DMS153 treated with DMSO at 0.1 percent for 48 hours (cell line): ENCODE data around the gene LPGAT1.

Experiments
- DNase-seq: peaks from one replicate; lab custom pipeline; 2025; ENCODE audit not compliant: unreplicated experiment; lab: John Stamatoyannopoulos, UW

LPGAT1 gene

GRCh38 chr1:211829343-211830054 lies 1.1 kb downstream of the LPGAT1 start:
- DNase-seq, result no peak

GRCh38 chr1:211828584-211829342 lies 1.8 kb downstream of the LPGAT1 start:
- no peak for DNase-seq

GRCh38 chr1:211827051-211827450 lies 3.5 kb downstream of the LPGAT1 start:
- DNase-seq, result no peak

- DNase-seq, result no peak
Observed at GRCh38 chr1:211825980-211826379, 4.6 kb downstream of the LPGAT1 start.

- DNase-seq, result no peak
Observed at GRCh38 chr1:211822677-211823407, 7.7 kb downstream of the LPGAT1 start.

- no peak for DNase-seq
Observed at GRCh38 chr1:211816586-211816985, 14.0 kb downstream of the LPGAT1 start.

- DNase-seq, result no peak
Observed at GRCh38 chr1:211814313-211814712, 16.2 kb downstream of the LPGAT1 start.

GRCh38 chr1:211813590-211813989 lies 17.0 kb downstream of the LPGAT1 start:
- DNase-seq, result no peak

- DNase-seq, result no peak
Observed at GRCh38 chr1:211812584-211812983, 18.0 kb downstream of the LPGAT1 start.

GRCh38 chr1:211811848-211812247 lies 18.7 kb downstream of the LPGAT1 start:
- DNase-seq, result no peak

GRCh38 chr1:211811126-211811525 lies 19.4 kb downstream of the LPGAT1 start:
- no peak for DNase-seq

- DNase-seq, result no peak
Observed at GRCh38 chr1:211808475-211808874, 22.1 kb downstream of the LPGAT1 start.

GRCh38 chr1:211804915-211805314 lies 25.6 kb downstream of the LPGAT1 start:
- no peak for DNase-seq

- DNase-seq, result no peak
Observed at GRCh38 chr1:211800925-211801607, 29.5 kb downstream of the LPGAT1 start.

- DNase-seq, result no peak
Observed at GRCh38 chr1:211797994-211798393, 32.6 kb downstream of the LPGAT1 start.

- DNase-seq, result no peak
Observed at GRCh38 chr1:211791979-211792378, 38.6 kb downstream of the LPGAT1 start.

GRCh38 chr1:211789641-211790464 lies 40.7 kb downstream of the LPGAT1 start:
- no peak for DNase-seq

- no peak for DNase-seq
Observed at GRCh38 chr1:211788626-211789025, 41.9 kb downstream of the LPGAT1 start.

GRCh38 chr1:211783897-211784296 lies 46.7 kb downstream of the LPGAT1 start:
- no peak for DNase-seq

GRCh38 chr1:211783266-211783665 lies 47.3 kb downstream of the LPGAT1 start:
- no peak for DNase-seq
